ENCODE results near the gene MLIP.

- TF ChIP-seq POLR2A (IDR thresholded peaks at IDR 0.05; ENCODE audit: low read depth, low read length) (no peak), POLR2AphosphoS5 (IDR thresholded peaks at IDR 0.05; ENCODE audit: low read depth, low read length) (no peak)
Observed at GRCh38 chr6:54185885-54186284, 74.6 kb downstream of the MLIP start.

Data from GM12892 (cell line).